Ascending aorta (tissue), 2 donors: ENCODE measurements around the gene PRELP. TPM values are rescaled to one million over a fixed set of nuclear protein-coding genes. Genes with fewer than 3 reads are reported as not detected.
"Not testable (repeated sequence)": the region's sequence is repeated elsewhere in the genome, so short reads cannot be mapped to it uniquely, and the experiment has no call there.

Source experiments
- DNase-seq, 2 donors: peaks; one replicate each; pipeline ENCODE4 v3.0.0-alpha.2; 2019; ENCODE audit warnings: low spot score in 2 of 2
- H3K27ac ChIP-seq, 2 donors: fragments of 200-600 bp; sonication (generic); one replicate each; pipeline ENCODE4 v1.5.1; 2016 to 2017; ENCODE audit warnings: mild to moderate bottlenecking in 1 of 2
- H3K27me3 ChIP-seq: fragments of 200-600 bp; sonication (generic); one replicate; pipeline ENCODE4 v1.5.1; 2017
- H3K36me3 ChIP-seq, 2 donors: fragments of 200-600 bp; sonication (generic); one replicate each; pipeline ENCODE4 v1.5.1; 2016
- H3K4me1 ChIP-seq, 2 donors: fragments of 200-600 bp; sonication (generic); one replicate each; pipeline ENCODE4 v1.5.1; 2016 to 2017; ENCODE audit warnings: mild to moderate bottlenecking in 1 of 2
- H3K4me3 ChIP-seq, 2 donors: fragments of 200-600 bp; sonication (generic); one replicate each; pipeline ENCODE4 v1.5.1; 2016 to 2017; ENCODE audit warnings: mild to moderate bottlenecking in 1 of 2
- H3K9me3 ChIP-seq, 2 donors: fragments of 200-600 bp; sonication (generic); one replicate each; pipeline ENCODE4 v1.5.1; 2016
- CTCF ChIP-seq, 3 experiments: fragments of 200-600 bp in 2 of 3; fragments of 450-650 bp in 1 of 3; sonication (generic) in 2 of 3; IDR thresholded peaks; one replicate each; pipeline ENCODE4 v1.5.1; 2016 to 2019; ENCODE audit warnings: antibody characterized with exemption in 3 of 3, mild to moderate bottlenecking in 1 of 3, moderate library complexity in 1 of 3
- intact Hi-C: fragments of 100-400 bp; cut with DNase I; formaldehyde crosslinking; loops from one replicate; pipeline ENCODE4 v1.15.1; 2023
- total RNA-seq: library from RNA; depleted of rRNA; stranded (reverse); fragments of >200 nt; gene quantifications from one replicate; pipeline ENCODE4 v1.1.0, GENCODE V29; 2016

PRELP gene
- total RNA-seq, 1 donor from 2014 or later, result 142 TPM

DNA sequence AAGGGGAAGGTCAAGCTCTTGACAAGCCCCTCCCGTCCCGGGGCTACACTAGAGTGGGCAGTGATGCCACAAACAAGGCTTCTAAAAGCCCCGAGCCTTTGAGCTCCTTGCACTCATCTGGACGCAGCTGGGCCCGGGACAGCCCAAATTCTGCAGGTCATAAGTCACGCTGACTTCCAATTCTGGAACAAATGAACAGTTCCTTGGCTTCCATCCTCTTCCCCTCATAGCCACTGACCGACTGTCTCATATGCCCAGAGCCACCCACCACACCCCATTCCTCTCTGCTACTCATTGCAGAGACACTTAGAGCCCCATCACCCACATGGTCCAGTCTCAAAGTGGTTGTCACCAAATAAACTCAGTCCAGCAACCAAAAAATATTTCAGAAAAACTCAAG lies 32.8 kb upstream of the PRELP start:
- Histone ChIP-seq H3K27me3 (no peaks in the 10 kb centered on the region), H3K4me1 (peaks cover 0 to 16% of the 10 kb centered on the region in 2 donors), H3K9me3 (no peaks in the 10 kb centered on the region), H3K27ac (peak overlapping the region in 1 of 2 donors; percentile 43), H3K36me3 (no peaks in the 10 kb centered on the region), H3K4me3 (no peak overlapping the region)
- intact Hi-C loops, result loop anchor here (5.0 kb wide), 1 partner anchor 36 kb away; no protein-coding TSS in a partner anchor
- DNase-seq, result no peak
- TF ChIP-seq CTCF (IDR thresholded peaks at IDR 0.05), result no peak

- H3K4me1 ChIP-seq, result peaks cover 0 to 16% of the 10 kb centered on the region in 2 donors
- TF ChIP-seq CTCF (IDR thresholded peaks at IDR 0.05), result no peak
- no peaks in the 10 kb centered on the region for H3K27me3 ChIP-seq
- no peak for DNase-seq
- H3K4me3 ChIP-seq, result no peak overlapping the region
- H3K36me3 ChIP-seq, result no peaks in the 10 kb centered on the region
- no peaks in the 10 kb centered on the region for H3K9me3 ChIP-seq
- H3K27ac ChIP-seq, result peak overlapping the region in 1 of 2 donors; percentile 1
- intact Hi-C loops, result loop anchor here (5.0 kb wide), 1 partner anchor 36 kb away; no protein-coding TSS in a partner anchor
Observed at GRCh38 chr1:203443296-203443695, 32.3 kb upstream of the PRELP start.

DNA sequence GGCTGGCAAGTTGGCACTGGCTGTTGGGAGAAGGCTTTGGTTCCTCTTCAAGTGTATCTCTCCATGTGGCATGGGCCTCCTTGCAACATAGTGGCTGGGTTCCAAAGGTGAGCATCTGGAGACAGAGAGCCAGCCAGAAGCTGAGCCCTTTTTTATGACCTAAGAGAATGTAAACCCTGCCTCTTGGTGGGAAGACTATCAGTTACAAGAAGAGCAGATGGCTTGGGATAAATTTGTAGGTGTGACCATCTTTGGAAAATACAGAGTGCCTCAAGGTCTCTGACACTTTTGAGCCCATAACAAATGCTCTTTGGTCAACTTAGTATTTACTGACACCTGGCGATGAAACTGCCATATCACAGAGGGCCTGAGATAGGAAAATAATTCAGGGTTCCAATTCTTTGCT lies 31.4 kb upstream of the PRELP start:
- H3K4me3 ChIP-seq, result no peak overlapping the region
- intact Hi-C loops, result loop anchor here (5.0 kb wide), 1 partner anchor 37 kb away; no protein-coding TSS in a partner anchor
- peaks cover 0 to 16% of the 10 kb centered on the region in 2 donors for H3K4me1 ChIP-seq
- H3K9me3 ChIP-seq, result no peaks in the 10 kb centered on the region
- no peaks in the 10 kb centered on the region for H3K27me3 ChIP-seq
- no peak overlapping the region for H3K27ac ChIP-seq
- no peaks in the 10 kb centered on the region for H3K36me3 ChIP-seq
- TF ChIP-seq CTCF (IDR thresholded peaks at IDR 0.05), result no peak
- no peak for DNase-seq

DNA sequence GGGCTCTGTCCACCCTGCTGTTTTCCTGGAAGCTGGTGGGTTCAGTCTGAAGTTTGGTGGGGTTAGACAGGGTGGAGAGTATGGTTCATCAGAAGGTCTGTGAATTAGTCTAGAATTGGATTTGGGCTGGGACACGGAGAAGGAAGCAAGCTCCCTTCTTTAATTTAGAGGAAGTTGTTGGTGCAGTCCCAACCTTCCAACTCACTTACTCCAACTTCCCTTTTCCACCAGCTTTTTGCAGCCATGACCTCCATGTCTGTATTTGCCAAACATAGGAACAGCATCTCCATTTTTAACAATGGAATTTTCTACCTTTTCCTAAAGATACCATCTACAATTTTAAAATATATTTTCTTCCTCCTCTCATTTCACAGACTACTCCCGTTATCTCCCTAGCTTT lies 28.5 kb upstream of the PRELP start:
- H3K27me3 ChIP-seq, result no peaks in the 10 kb centered on the region
- H3K4me3 ChIP-seq, result no peak overlapping the region
- peak overlapping the region; percentile 49 to 63 for H3K27ac ChIP-seq
- no peaks in the 10 kb centered on the region for H3K9me3 ChIP-seq
- no peak for DNase-seq
- H3K4me1 ChIP-seq, result no peaks in the 10 kb centered on the region
- intact Hi-C loops, result no loop called here
- no peak for TF ChIP-seq CTCF (IDR thresholded peaks at IDR 0.05)
- no peaks in the 10 kb centered on the region for H3K36me3 ChIP-seq

DNA sequence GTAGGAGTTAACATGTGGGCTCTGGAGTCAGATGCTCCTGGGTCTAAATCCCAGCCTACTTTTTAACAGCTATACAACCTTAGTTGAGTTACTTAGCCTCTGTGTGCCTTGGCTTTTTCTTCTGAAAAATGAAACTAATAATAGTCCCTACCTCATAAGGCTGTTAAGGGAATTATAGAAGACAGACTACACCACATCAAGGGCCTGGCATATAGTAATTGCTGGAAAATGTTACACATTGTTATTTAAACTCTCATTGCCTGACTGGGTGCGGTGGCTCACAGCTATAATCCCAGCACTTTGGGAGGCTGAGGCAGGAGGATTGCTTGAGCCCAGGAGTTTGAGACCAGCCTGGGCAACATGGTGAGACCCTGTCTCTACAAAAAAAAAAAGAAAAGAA lies 28.0 kb upstream of the PRELP start:
- H3K27ac ChIP-seq, result peak overlapping the region; percentile 49 to 65
- DNase-seq, H3K9me3 ChIP-seq, intact Hi-C loops, H3K27me3 ChIP-seq, H3K36me3 ChIP-seq, H3K4me3 ChIP-seq, H3K4me1 ChIP-seq: not testable (repeated sequence)

DNA sequence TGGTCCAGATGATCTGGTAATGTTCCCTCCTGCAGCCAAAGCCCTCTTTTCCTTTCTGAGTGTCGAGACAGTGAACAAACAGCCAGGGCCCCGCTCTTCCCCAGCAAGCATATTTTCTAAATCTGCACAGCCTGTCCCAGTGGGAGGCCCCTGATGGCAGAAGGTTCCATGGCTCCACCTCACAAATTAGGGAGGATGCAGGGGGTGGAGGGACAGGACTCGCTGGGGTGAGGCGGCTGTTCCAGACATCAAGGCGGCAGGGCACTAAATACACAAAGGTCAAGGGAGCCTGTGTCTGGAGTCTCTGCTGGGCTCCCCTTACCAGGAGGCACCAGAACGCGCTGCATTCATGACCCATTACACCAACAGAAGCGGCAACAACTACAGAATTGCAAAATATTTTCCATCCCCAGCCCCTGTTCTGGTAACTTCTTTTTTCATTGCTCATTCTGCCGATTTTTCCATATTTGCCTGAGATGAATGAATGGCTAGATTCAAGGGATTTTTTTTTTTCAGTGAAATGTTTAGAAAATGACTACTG lies 27.0 kb upstream of the PRELP start:
- intact Hi-C loops, result no loop called here
- Histone ChIP-seq H3K9me3 (no peaks in the 10 kb centered on the region), H3K27me3 (no peaks in the 10 kb centered on the region), H3K4me1 (no peaks in the 10 kb centered on the region), H3K4me3 (no peak overlapping the region), H3K36me3 (no peaks in the 10 kb centered on the region), H3K27ac (peak overlapping the region; percentile 41 to 65)
- no peak for DNase-seq
- no peak for TF ChIP-seq CTCF (IDR thresholded peaks at IDR 0.05)
